H1 (cell line): ENCODE results near the gene KIAA1671.

ENCODE experiments used
- ASH2L ChIP-seq: fragments of 200-600, 300-600 bp; sonication (generic); IDR thresholded peaks from one replicate; pipeline ENCODE4 v1.7.1; 2017; ENCODE audit warnings: low read length
- BCL11A ChIP-seq, 2 experiments: IDR thresholded peaks; one replicate each; pipeline ENCODE4 v1.6.1; 2011; ENCODE audit warnings: low read depth in 2 of 2, low read length in 2 of 2, mild to moderate bottlenecking in 2 of 2
- CEBPB ChIP-seq: IDR thresholded peaks from 2 replicates; pipeline ENCODE4 v1.6.1; 2012; ENCODE audit warnings: low read depth, low read length
- CHD2 ChIP-seq: IDR thresholded peaks from 2 replicates; pipeline ENCODE4 v1.6.1; 2012; ENCODE audit warnings: low read length, improper control_type of control experiment
- CTBP2 ChIP-seq: IDR thresholded peaks from 2 replicates; pipeline ENCODE4 v1.7.0; 2011; ENCODE audit warnings: borderline replicate concordance, mild to moderate bottlenecking, moderate library complexity, mixed read lengths, low read length; ENCODE audit not compliant: insufficient read depth, insufficient read length
- EZH2 ChIP-seq: fragments of 200-600 bp; sonication (generic); IDR thresholded peaks from 2 replicates; pipeline ENCODE4 v1.7.1; 2012; ENCODE audit warnings: low read depth, mild to moderate bottlenecking, moderate library complexity, low read length, inconsistent platforms; ENCODE audit not compliant: severe bottlenecking
- HDAC6 ChIP-seq: IDR thresholded peaks from one replicate; pipeline ENCODE4 v1.7.1; 2012; ENCODE audit warnings: low read depth, mild to moderate bottlenecking, inconsistent platforms, low read length, moderate library complexity
- MAFK ChIP-seq: IDR thresholded peaks from 2 replicates; pipeline ENCODE4 v1.6.1; 2012; ENCODE audit warnings: low read depth, mild to moderate bottlenecking, improper control_type of control experiment, low read length
- NRF1 ChIP-seq: IDR thresholded peaks from 2 replicates; pipeline ENCODE4 v1.6.1; 2011; ENCODE audit warnings: mild to moderate bottlenecking, low read depth, low read length, improper control_type of control experiment
- POLR2A ChIP-seq, 2 experiments: IDR thresholded peaks; 1 replicate in 1 of 2; 2 replicates in 1 of 2; pipeline ENCODE4 v1.6.1; 2011; ENCODE audit warnings: low read depth in 2 of 2, low read length in 2 of 2, mild to moderate bottlenecking in 2 of 2; ENCODE audit errors: control extremely low read depth in 1 of 2
- POLR2AphosphoS5 ChIP-seq: IDR thresholded peaks from 2 replicates; pipeline ENCODE4 v1.6.1; 2011; ENCODE audit warnings: low read depth, low read length
- TEAD4 ChIP-seq: IDR thresholded peaks from 2 replicates; pipeline ENCODE4 v1.6.1; 2012; ENCODE audit warnings: low read depth, low read length, inconsistent platforms, mixed read lengths
- TF ChIP-seq, protein P1 (sequence below), 3 experiments: IDR thresholded peaks; 1 replicate in 2 of 3; 2 replicates in 1 of 3; pipeline versions ENCODE4 v1.5.1 to v1.6.1; 2011; ENCODE audit warnings: low read length in 3 of 3, mild to moderate bottlenecking in 3 of 3, inconsistent platforms in 2 of 3, low read depth in 1 of 3, moderate library complexity in 1 of 3; ENCODE audit not compliant: insufficient read depth in 1 of 3; ENCODE audit errors: control extremely low read depth in 1 of 3

DNA sequence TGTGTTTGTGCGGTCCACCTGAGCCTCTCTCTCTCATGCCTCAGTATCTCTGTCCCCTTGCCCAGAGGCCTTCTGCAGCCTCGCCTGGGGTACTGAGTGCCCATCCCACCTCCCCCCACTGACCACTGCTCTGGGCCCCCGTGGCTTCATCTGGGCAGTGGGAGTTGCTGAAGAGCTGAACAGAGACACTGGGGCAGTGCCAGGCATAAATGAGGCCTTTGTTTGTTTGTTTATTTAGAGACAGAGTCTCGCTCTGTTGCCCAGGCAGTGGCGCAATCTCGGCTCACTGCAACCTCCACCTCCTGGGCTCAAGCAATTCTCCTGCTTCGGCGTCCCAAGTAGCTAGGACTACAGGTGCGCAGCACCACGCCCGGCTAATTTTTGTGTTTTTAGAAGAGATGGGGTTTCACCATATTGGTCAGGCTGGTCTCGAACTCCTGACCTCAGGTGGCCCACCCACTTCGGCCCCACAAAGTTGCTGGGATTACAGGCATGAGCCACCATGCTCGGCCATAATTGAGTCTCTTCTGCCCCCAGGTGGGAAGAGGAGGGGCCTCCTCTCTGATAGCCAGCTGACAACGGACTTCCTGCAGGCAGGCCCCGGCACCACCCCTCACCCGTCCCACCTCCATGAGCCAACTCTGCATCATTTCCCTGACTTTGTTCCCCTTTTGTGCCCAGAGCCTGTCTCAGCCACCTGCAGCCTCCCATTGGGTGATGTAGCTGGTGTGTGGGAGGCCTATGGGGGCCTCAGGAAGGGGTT, 256.4 kb downstream of the KIAA1671 start:
- TF ChIP-seq POLR2A (IDR thresholded peaks at IDR 0.05; ENCODE audit: control extremely low read depth in 1 of 2, low read depth in 2 of 2, low read length in 2 of 2) (no peak), CTBP2 (no peak), MAFK (no peak), POLR2AphosphoS5 (no peak), HDAC6 (no peak), CHD2 (no peak), TEAD4 (no peak), EZH2 (no peak), ASH2L (no peak), BCL11A (IDR thresholded peaks at IDR 0.05; ENCODE audit: low read depth in 2 of 2, low read length in 2 of 2) (no peak), CEBPB (no peak), NRF1 (no peak)
- TF ChIP-seq, protein P1, sequence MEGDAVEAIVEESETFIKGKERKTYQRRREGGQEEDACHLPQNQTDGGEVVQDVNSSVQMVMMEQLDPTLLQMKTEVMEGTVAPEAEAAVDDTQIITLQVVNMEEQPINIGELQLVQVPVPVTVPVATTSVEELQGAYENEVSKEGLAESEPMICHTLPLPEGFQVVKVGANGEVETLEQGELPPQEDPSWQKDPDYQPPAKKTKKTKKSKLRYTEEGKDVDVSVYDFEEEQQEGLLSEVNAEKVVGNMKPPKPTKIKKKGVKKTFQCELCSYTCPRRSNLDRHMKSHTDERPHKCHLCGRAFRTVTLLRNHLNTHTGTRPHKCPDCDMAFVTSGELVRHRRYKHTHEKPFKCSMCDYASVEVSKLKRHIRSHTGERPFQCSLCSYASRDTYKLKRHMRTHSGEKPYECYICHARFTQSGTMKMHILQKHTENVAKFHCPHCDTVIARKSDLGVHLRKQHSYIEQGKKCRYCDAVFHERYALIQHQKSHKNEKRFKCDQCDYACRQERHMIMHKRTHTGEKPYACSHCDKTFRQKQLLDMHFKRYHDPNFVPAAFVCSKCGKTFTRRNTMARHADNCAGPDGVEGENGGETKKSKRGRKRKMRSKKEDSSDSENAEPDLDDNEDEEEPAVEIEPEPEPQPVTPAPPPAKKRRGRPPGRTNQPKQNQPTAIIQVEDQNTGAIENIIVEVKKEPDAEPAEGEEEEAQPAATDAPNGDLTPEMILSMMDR (IDR thresholded peaks at IDR 0.05; ENCODE audit: control extremely low read depth in 1 of 3, insufficient read depth in 1 of 3, low read depth in 1 of 3, low read length in 3 of 3), result peak in 2 of 3 experiments; percentile 10 to 17; a peak in 2 of 4 replicates
